Measurements from ENCODE around the gene PIK3R2. TPM values are rescaled to one million over a fixed set of nuclear protein-coding genes. Genes with fewer than 3 reads are reported as not detected.
A peak's percentile ranks its signal among the peaks of the same experiment; 100 is the strongest.

The PIK3R2 gene
- total and polyA plus RNA-seq, 2 experiments from 2014 or later: 8.5 to 66.6 TPM

DNA sequence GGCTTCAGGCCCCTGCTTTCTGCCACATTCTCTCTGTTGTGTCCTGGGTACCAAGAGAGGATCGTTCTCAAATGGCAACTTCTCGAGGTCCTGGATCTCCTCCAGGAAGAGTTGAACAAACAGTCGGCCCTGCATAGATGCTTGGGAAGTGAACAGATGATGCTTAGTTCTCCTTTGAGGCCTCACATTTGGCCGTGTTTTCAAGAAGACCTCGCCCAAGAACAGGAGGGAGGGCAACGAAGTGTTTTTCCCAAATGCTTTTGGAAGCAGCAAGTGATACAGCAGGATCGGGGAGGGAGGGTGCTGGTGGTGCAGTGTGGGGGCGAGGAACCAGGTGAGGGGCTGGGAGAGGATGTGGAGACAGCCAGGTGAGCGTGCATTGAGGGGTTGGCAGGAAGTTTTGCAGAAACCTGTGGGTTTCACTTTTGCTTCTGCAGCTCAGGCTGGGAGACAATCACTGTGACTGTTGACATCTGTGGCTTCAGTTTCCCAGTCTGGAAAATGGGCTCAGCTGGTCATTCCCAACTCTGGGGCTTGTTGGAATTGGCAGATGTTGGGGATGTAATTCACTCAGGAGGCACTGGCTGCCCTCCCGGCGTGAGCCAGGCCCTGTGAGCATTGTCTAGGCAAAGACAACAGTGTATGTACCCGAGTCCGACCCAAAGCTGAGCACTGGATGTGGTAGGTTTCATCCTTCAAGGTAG lies 33.8 kb upstream of the PIK3R2 start:
- no peak for ATAC-seq
- peaks cover 13% of the 10 kb centered on the region for H3K79me2 ChIP-seq (replicated peaks; ENCODE audit: insufficient read depth)
- H2AFZ ChIP-seq: no peak overlapping the region

More for the DNA sequence above, 33.8 kb upstream of the PIK3R2 start:
- peaks cover 7% of the 10 kb centered on the region for H4K20me1 ChIP-seq (replicated peaks; ENCODE audit: insufficient read depth)
- Mint-ChIP-seq H3K27me3 (ENCODE audit: insufficient read depth, low read depth, poor library complexity) (peaks cover 11% of the 10 kb centered on the region), H3K27ac (no peak overlapping the region), H3K4me1 (peaks cover 20% of the 10 kb centered on the region), H3K4me3 (peak overlapping the region; percentile 83), H3K9me3 (no peaks in the 10 kb centered on the region), H3K36me3 (ENCODE audit: low read depth) (peaks cover 5% of the 10 kb centered on the region)
- no peak for DNase-seq (ENCODE audit: low spot score)
- no peaks in the 10 kb centered on the region for H3K36me3 ChIP-seq (ENCODE audit: insufficient read depth)
- no peaks in the 10 kb centered on the region for H3F3A ChIP-seq (replicated peaks; ENCODE audit: low read depth)
- H3K4me3 ChIP-seq: peak overlapping the region; percentile 81
- TF ChIP-seq JUNB (IDR thresholded peaks at IDR 0.05; ENCODE audit: unreplicated experiment): no peak
- TF ChIP-seq, protein P1, sequence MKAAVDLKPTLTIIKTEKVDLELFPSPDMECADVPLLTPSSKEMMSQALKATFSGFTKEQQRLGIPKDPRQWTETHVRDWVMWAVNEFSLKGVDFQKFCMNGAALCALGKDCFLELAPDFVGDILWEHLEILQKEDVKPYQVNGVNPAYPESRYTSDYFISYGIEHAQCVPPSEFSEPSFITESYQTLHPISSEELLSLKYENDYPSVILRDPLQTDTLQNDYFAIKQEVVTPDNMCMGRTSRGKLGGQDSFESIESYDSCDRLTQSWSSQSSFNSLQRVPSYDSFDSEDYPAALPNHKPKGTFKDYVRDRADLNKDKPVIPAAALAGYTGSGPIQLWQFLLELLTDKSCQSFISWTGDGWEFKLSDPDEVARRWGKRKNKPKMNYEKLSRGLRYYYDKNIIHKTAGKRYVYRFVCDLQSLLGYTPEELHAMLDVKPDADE (IDR thresholded peaks at IDR 0.05): no peak
- TF ChIP-seq, protein P2, sequence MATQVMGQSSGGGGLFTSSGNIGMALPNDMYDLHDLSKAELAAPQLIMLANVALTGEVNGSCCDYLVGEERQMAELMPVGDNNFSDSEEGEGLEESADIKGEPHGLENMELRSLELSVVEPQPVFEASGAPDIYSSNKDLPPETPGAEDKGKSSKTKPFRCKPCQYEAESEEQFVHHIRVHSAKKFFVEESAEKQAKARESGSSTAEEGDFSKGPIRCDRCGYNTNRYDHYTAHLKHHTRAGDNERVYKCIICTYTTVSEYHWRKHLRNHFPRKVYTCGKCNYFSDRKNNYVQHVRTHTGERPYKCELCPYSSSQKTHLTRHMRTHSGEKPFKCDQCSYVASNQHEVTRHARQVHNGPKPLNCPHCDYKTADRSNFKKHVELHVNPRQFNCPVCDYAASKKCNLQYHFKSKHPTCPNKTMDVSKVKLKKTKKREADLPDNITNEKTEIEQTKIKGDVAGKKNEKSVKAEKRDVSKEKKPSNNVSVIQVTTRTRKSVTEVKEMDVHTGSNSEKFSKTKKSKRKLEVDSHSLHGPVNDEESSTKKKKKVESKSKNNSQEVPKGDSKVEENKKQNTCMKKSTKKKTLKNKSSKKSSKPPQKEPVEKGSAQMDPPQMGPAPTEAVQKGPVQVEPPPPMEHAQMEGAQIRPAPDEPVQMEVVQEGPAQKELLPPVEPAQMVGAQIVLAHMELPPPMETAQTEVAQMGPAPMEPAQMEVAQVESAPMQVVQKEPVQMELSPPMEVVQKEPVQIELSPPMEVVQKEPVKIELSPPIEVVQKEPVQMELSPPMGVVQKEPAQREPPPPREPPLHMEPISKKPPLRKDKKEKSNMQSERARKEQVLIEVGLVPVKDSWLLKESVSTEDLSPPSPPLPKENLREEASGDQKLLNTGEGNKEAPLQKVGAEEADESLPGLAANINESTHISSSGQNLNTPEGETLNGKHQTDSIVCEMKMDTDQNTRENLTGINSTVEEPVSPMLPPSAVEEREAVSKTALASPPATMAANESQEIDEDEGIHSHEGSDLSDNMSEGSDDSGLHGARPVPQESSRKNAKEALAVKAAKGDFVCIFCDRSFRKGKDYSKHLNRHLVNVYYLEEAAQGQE (IDR thresholded peaks at IDR 0.05; ENCODE audit: unreplicated experiment): no peak
- TF ChIP-seq ZNF331 (CRISPR knock-in tag; IDR thresholded peaks at IDR 0.05; ENCODE audit: low read depth): no peak
- TF ChIP-seq ZNF114 (CRISPR knock-in tag; IDR thresholded peaks at IDR 0.05): no peak
- no peak for TF ChIP-seq STAT1 (IDR thresholded peaks at IDR 0.05; ENCODE audit: unreplicated experiment)
- TF ChIP-seq, protein P3, sequence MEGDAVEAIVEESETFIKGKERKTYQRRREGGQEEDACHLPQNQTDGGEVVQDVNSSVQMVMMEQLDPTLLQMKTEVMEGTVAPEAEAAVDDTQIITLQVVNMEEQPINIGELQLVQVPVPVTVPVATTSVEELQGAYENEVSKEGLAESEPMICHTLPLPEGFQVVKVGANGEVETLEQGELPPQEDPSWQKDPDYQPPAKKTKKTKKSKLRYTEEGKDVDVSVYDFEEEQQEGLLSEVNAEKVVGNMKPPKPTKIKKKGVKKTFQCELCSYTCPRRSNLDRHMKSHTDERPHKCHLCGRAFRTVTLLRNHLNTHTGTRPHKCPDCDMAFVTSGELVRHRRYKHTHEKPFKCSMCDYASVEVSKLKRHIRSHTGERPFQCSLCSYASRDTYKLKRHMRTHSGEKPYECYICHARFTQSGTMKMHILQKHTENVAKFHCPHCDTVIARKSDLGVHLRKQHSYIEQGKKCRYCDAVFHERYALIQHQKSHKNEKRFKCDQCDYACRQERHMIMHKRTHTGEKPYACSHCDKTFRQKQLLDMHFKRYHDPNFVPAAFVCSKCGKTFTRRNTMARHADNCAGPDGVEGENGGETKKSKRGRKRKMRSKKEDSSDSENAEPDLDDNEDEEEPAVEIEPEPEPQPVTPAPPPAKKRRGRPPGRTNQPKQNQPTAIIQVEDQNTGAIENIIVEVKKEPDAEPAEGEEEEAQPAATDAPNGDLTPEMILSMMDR (conservative IDR thresholded peaks at IDR 0.05; ENCODE audit: low read depth in 2 of 2): no peak
- no peak for TF ChIP-seq EZH2phosphoT487 (IDR thresholded peaks at IDR 0.05; ENCODE audit: unreplicated experiment)
- TF ChIP-seq CREB1 (CRISPR knock-in tag; IDR thresholded peaks at IDR 0.05; ENCODE audit: low read depth): no peak
- no peak for TF ChIP-seq POLR2AphosphoS5 (IDR thresholded peaks at IDR 0.05; ENCODE audit: low read depth)
- no peak for TF ChIP-seq NANOG (IDR thresholded peaks at IDR 0.05; ENCODE audit: borderline replicate concordance)
- no peak for TF ChIP-seq EZH2 (IDR thresholded peaks at IDR 0.05; ENCODE audit: low read depth, unreplicated experiment)
- TF ChIP-seq, protein P4, sequence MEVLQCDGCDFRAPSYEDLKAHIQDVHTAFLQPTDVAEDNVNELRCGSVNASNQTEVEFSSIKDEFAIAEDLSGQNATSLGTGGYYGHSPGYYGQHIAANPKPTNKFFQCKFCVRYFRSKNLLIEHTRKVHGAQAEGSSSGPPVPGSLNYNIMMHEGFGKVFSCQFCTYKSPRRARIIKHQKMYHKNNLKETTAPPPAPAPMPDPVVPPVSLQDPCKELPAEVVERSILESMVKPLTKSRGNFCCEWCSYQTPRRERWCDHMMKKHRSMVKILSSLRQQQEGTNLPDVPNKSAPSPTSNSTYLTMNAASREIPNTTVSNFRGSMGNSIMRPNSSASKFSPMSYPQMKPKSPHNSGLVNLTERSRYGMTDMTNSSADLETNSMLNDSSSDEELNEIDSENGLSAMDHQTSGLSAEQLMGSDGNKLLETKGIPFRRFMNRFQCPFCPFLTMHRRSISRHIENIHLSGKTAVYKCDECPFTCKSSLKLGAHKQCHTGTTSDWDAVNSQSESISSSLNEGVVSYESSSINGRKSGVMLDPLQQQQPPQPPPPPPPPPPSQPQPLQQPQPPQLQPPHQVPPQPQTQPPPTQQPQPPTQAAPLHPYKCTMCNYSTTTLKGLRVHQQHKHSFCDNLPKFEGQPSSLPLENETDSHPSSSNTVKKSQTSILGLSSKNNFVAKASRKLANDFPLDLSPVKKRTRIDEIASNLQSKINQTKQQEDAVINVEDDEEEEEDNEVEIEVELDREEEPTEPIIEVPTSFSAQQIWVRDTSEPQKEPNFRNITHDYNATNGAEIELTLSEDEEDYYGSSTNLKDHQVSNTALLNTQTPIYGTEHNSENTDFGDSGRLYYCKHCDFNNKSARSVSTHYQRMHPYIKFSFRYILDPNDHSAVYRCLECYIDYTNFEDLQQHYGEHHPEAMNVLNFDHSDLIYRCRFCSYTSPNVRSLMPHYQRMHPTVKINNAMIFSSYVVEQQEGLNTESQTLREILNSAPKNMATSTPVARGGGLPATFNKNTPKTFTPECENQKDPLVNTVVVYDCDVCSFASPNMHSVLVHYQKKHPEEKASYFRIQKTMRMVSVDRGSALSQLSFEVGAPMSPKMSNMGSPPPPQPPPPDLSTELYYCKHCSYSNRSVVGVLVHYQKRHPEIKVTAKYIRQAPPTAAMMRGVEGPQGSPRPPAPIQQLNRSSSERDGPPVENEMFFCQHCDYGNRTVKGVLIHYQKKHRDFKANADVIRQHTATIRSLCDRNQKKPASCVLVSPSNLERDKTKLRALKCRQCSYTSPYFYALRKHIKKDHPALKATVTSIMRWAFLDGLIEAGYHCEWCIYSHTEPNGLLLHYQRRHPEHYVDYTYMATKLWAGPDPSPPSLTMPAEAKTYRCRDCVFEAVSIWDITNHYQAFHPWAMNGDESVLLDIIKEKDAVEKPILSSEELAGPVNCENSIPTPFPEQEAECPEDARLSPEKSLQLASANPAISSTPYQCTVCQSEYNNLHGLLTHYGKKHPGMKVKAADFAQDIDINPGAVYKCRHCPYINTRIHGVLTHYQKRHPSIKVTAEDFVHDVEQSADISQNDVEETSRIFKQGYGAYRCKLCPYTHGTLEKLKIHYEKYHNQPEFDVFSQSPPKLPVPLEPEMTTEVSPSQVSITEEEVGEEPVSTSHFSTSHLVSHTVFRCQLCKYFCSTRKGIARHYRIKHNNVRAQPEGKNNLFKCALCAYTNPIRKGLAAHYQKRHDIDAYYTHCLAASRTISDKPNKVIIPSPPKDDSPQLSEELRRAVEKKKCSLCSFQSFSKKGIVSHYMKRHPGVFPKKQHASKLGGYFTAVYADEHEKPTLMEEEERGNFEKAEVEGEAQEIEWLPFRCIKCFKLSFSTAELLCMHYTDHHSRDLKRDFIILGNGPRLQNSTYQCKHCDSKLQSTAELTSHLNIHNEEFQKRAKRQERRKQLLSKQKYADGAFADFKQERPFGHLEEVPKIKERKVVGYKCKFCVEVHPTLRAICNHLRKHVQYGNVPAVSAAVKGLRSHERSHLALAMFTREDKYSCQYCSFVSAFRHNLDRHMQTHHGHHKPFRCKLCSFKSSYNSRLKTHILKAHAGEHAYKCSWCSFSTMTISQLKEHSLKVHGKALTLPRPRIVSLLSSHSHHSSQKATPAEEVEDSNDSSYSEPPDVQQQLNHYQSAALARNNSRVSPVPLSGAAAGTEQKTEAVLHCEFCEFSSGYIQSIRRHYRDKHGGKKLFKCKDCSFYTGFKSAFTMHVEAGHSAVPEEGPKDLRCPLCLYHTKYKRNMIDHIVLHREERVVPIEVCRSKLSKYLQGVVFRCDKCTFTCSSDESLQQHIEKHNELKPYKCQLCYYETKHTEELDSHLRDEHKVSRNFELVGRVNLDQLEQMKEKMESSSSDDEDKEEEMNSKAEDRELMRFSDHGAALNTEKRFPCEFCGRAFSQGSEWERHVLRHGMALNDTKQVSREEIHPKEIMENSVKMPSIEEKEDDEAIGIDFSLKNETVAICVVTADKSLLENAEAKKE (CRISPR knock-in tag; IDR thresholded peaks at IDR 0.05): no peak
- peak overlapping the region; percentile 91 for H3K4me2 ChIP-seq
- no peaks in the 10 kb centered on the region for H3K27me3 ChIP-seq (ENCODE audit: insufficient read depth)
- H3K4me1 ChIP-seq (ENCODE audit: insufficient read depth): peaks cover 14% of the 10 kb centered on the region; the same call in 1 of the 2 replicates
- H3K9me2 ChIP-seq (ENCODE audit: insufficient read depth): no peaks in the 10 kb centered on the region
- H3K27ac ChIP-seq (ENCODE audit: low read depth): no peak overlapping the region

All from GM23338 (cell line).